Fibroblast of lung (primary cell): Measurements from ENCODE around the gene BHLHA9. TPM values are rescaled to one million over a fixed set of nuclear protein-coding genes. Genes with fewer than 3 reads are reported as not detected.
A peak's percentile ranks its signal among the peaks of the same experiment; 100 is the strongest.

ENCODE experiments used
- DNase-seq, 2 donors: peaks; one replicate each; pipeline versions ENCODE4 v3.0.0 to v3.0.0-alpha.2; 2010; ENCODE audit warnings: low read depth in 2 of 2
- H2AFZ ChIP-seq: 2 replicates; pipeline ENCODE4 v1.5.1; 2012; ENCODE audit warnings: low read length, control low read depth, inconsistent platforms
- H3K27ac ChIP-seq: 2 replicates; pipeline ENCODE4 v1.5.1; 2011; ENCODE audit warnings: low read length, control low read depth; ENCODE audit not compliant: insufficient read depth
- H3K27me3 ChIP-seq: 2 replicates; pipeline ENCODE4 v1.5.1; 2011; ENCODE audit warnings: mild to moderate bottlenecking, low read length; ENCODE audit not compliant: control insufficient read depth, insufficient read depth
- H3K36me3 ChIP-seq: 2 replicates; pipeline ENCODE4 v1.5.1; 2011; ENCODE audit warnings: low read length; ENCODE audit not compliant: control insufficient read depth, insufficient read depth
- H3K4me1 ChIP-seq: 2 replicates; pipeline ENCODE4 v1.5.1; 2011; ENCODE audit warnings: low read length; ENCODE audit not compliant: control insufficient read depth, insufficient read depth; ENCODE audit errors: extremely low read depth
- H3K4me2 ChIP-seq: 2 replicates; pipeline ENCODE4 v1.5.1; 2011; ENCODE audit warnings: low read length, control low read depth; ENCODE audit not compliant: insufficient read depth; ENCODE audit errors: extremely low read depth
- H3K4me3 ChIP-seq, 4 experiments: fragments of 200-600 bp in 1 of 4; sonication (generic) in 1 of 4; replicated peaks in 1 of 4; 2 replicates each; pipeline ENCODE4 v1.5.1; 2011 to 2016; ENCODE audit warnings: low read length in 4 of 4, low read depth in 3 of 4, mild to moderate bottlenecking in 3 of 4, control low read depth in 2 of 4, inconsistent platforms in 1 of 4, mixed read lengths in 1 of 4; ENCODE audit not compliant: insufficient read depth in 1 of 4; ENCODE audit errors: control extremely low read depth in 1 of 4
- H3K79me2 ChIP-seq: 2 replicates; pipeline ENCODE4 v1.5.1; 2012; ENCODE audit warnings: mild to moderate bottlenecking, low read length, inconsistent platforms; ENCODE audit not compliant: control insufficient read depth, insufficient read depth
- H3K9ac ChIP-seq: 2 replicates; pipeline ENCODE4 v1.5.1; 2011; ENCODE audit warnings: mild to moderate bottlenecking, low read length, control low read depth; ENCODE audit not compliant: insufficient read depth
- H3K9me3 ChIP-seq: 2 replicates; pipeline ENCODE4 v1.5.1; 2012; ENCODE audit warnings: low read depth, low read length; ENCODE audit not compliant: control insufficient read depth, insufficient read depth
- H4K20me1 ChIP-seq: 2 replicates; pipeline ENCODE4 v1.5.1; 2011; ENCODE audit warnings: low read length; ENCODE audit not compliant: control insufficient read depth, insufficient read depth; ENCODE audit errors: extremely low read depth
- EZH2 ChIP-seq: IDR thresholded peaks from 2 replicates; pipeline ENCODE4 v1.5.1; 2012; ENCODE audit warnings: low read length, control low read depth, mild to moderate bottlenecking; ENCODE audit errors: missing control alignments
- polyA plus RNA-seq, 2 donors: library from polyadenylated mRNA; depleted of rRNA in 1 of 2; stranded (reverse) in 1 of 2; unstranded in 1 of 2; fragments of >200 nt; gene quantifications; 2 replicates each; pipeline ENCODE4 v1.2.1, GENCODE V29; 2011 to 2012; ENCODE audit warnings: missing spikeins in 1 of 2
- total RNA-seq: library from RNA; depleted of rRNA; stranded (reverse); fragments of >200 nt; gene quantifications from 2 replicates; pipeline ENCODE4 v1.2.1, GENCODE V29; 2014
- TF ChIP-seq, protein P1 (sequence below), 2 donors: IDR thresholded peaks in 1 of 2; conservative IDR thresholded peaks in 1 of 2; 1 replicate in 1 of 2; 2 replicates in 1 of 2; pipeline ENCODE4 v1.5.1; 2011 to 2012; ENCODE audit warnings: low read length in 2 of 2, control low read depth in 1 of 2, inconsistent platforms in 1 of 2, low read depth in 1 of 2, mild to moderate bottlenecking in 1 of 2

BHLHA9 gene
- total and polyA plus RNA-seq, 2 donors (not counting 1 experiment from before 2014, with no cell fraction given): not detected

DNA sequence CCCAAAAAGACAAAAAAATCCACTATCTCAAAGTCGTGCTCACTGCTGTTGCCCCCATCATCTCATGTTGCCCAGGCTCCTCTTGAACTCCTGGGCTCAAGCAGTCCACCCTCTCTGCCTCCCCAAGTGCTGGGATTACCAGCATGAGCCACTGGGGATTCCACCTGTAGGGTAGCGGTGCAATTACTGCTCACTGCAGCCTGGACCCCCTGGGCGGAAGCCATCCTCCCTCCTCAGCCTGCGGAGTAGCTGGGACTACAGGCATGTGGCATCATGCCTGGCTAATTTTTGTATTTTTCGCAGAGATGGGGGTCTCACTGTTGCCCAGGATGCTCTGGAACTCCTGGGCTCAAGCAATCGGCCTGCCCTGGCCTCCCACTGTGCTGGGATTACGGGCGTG lies 37.9 kb upstream of the BHLHA9 start:
- Histone ChIP-seq H3K4me3 (no peak overlapping the region), H3K79me2 (no peaks in the 10 kb centered on the region), H3K4me2 (no peak overlapping the region), H3K9ac (no peak overlapping the region), H3K4me1 (no peaks in the 10 kb centered on the region), H4K20me1 (no peaks in the 10 kb centered on the region), H3K36me3 (no peaks in the 10 kb centered on the region), H2AFZ (no peak overlapping the region), H3K27me3 (peaks cover 31% of the 10 kb centered on the region), H3K9me3 (no peaks in the 10 kb centered on the region), H3K27ac (no peak overlapping the region)
- DNase-seq: no peak
- no peak for TF ChIP-seq EZH2
- TF ChIP-seq, protein P1, sequence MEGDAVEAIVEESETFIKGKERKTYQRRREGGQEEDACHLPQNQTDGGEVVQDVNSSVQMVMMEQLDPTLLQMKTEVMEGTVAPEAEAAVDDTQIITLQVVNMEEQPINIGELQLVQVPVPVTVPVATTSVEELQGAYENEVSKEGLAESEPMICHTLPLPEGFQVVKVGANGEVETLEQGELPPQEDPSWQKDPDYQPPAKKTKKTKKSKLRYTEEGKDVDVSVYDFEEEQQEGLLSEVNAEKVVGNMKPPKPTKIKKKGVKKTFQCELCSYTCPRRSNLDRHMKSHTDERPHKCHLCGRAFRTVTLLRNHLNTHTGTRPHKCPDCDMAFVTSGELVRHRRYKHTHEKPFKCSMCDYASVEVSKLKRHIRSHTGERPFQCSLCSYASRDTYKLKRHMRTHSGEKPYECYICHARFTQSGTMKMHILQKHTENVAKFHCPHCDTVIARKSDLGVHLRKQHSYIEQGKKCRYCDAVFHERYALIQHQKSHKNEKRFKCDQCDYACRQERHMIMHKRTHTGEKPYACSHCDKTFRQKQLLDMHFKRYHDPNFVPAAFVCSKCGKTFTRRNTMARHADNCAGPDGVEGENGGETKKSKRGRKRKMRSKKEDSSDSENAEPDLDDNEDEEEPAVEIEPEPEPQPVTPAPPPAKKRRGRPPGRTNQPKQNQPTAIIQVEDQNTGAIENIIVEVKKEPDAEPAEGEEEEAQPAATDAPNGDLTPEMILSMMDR (conservative IDR thresholded peaks at IDR 0.05 in 1 of 2, IDR thresholded peaks at IDR 0.05 in 1 of 2; ENCODE audit: low read depth in 1 of 2, low read length in 2 of 2): no peak

DNA sequence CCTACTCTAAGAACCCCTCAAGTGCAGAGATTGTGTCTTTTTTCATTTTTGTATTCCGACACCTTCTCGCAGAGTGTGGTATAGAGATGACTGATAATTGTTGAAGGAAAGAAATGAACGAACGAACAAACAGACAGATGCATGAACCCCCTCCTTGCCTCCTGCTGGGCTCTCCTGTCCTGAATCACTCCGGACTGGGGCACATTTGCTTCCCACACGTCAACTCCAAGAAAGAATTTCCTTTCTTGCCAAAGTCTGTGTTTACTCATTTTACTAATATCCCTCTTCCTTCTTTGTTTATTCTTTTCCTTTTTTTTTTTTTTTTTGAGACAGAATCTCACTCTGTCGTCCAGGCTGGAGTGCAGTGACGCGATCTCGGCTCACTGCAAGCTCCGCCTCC lies 37.5 kb upstream of the BHLHA9 start:
- Histone ChIP-seq H3K36me3 (no peaks in the 10 kb centered on the region), H4K20me1 (no peaks in the 10 kb centered on the region), H3K27ac (no peak overlapping the region), H3K9ac (no peak overlapping the region), H3K4me1 (no peaks in the 10 kb centered on the region), H3K79me2 (no peaks in the 10 kb centered on the region), H3K4me2 (no peak overlapping the region), H2AFZ (no peak overlapping the region), H3K4me3 (no peak overlapping the region), H3K9me3 (no peaks in the 10 kb centered on the region), H3K27me3 (peaks cover 28% of the 10 kb centered on the region)
- peak; percentile 58 to 62 for DNase-seq
- TF ChIP-seq, protein P1 (conservative IDR thresholded peaks at IDR 0.05 in 1 of 2, IDR thresholded peaks at IDR 0.05 in 1 of 2; ENCODE audit: low read depth in 1 of 2, low read length in 2 of 2): no peak
- TF ChIP-seq EZH2: no peak

DNA sequence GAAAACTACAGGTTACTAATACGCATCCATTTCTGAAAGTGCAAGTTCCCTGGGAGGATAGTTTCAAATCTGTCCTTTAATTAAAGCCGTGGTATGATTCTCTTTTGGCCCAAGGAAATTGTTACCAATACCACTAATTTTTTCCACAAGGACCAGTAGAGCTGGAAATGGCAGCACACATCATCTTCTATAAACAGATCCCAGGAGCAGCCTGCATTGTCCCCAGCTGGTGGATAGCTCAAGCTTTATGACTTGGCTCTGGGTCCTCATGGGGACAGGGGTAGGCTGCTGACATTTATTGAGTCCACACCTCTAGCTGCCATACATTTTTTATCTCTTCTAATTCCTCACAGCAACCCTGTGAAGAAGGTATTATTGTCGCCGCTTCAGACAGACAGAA lies 35.8 kb upstream of the BHLHA9 start:
- Histone ChIP-seq H4K20me1 (no peaks in the 10 kb centered on the region), H3K27ac (no peak overlapping the region), H3K9me3 (no peaks in the 10 kb centered on the region), H3K4me1 (no peaks in the 10 kb centered on the region), H3K4me2 (no peak overlapping the region), H2AFZ (no peak overlapping the region), H3K27me3 (peaks cover 18% of the 10 kb centered on the region), H3K9ac (no peak overlapping the region), H3K4me3 (no peak overlapping the region), H3K36me3 (no peaks in the 10 kb centered on the region), H3K79me2 (no peaks in the 10 kb centered on the region)
- DNase-seq: no peak
- no peak for TF ChIP-seq EZH2
- TF ChIP-seq, protein P1 (conservative IDR thresholded peaks at IDR 0.05 in 1 of 2, IDR thresholded peaks at IDR 0.05 in 1 of 2; ENCODE audit: low read depth in 1 of 2, low read length in 2 of 2): no peak
